Prostate gland (tissue), 2 donors: ENCODE measurements around the gene RORC.

Experiments
- POLR2A ChIP-seq: fragments of 450-650 bp; IDR thresholded peaks from one replicate; pipeline ENCODE4 v1.6.1; 2016; ENCODE audit warnings: antibody characterized with exemption, mild to moderate bottlenecking
- TF ChIP-seq, protein P1 (sequence below), 4 experiments: fragments of 200-600 bp in 2 of 4; fragments of 450-650 bp in 2 of 4; sonication (generic) in 2 of 4; IDR thresholded peaks; 1 replicate in 3 of 4; 2 replicates in 1 of 4; pipeline ENCODE4 v1.5.1; 2016 to 2019; ENCODE audit warnings: antibody characterized with exemption in 4 of 4, mild to moderate bottlenecking in 2 of 4, moderate library complexity in 2 of 4

DNA sequence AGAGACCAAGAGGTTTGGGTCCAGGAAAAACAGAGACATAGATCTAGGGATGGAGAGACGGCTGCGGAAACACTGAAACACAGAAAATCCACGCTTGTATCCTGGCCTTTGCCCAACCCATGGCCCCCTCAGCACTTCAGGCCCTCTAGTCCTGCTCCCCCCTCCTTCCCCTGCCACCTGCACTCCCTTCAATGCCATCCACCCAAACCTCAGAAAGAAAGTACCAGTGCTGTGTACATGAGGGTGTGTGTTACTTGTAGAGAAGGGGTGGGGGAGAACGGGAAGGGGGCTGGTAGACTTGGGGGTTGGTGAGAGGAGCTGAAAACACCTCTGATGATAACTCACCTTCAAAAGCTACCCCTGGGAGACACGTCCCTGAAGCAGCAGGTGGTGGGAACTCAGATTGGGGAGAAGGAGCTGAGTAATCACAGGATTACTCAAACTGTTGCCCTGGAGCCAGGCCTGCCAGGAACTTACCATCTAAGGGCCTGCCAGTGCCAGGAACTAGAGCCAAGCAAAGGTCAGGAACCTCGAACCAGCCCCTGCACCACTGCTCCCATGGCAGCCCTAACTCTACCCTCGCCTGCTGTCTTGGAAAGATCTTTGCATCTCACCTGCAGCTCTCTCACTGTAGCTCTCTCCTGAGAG, 11.5 kb downstream of the RORC start:
- no peak for TF ChIP-seq POLR2A
- TF ChIP-seq, protein P1, sequence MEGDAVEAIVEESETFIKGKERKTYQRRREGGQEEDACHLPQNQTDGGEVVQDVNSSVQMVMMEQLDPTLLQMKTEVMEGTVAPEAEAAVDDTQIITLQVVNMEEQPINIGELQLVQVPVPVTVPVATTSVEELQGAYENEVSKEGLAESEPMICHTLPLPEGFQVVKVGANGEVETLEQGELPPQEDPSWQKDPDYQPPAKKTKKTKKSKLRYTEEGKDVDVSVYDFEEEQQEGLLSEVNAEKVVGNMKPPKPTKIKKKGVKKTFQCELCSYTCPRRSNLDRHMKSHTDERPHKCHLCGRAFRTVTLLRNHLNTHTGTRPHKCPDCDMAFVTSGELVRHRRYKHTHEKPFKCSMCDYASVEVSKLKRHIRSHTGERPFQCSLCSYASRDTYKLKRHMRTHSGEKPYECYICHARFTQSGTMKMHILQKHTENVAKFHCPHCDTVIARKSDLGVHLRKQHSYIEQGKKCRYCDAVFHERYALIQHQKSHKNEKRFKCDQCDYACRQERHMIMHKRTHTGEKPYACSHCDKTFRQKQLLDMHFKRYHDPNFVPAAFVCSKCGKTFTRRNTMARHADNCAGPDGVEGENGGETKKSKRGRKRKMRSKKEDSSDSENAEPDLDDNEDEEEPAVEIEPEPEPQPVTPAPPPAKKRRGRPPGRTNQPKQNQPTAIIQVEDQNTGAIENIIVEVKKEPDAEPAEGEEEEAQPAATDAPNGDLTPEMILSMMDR (IDR thresholded peaks at IDR 0.05): no peak
